GM23248 (cell line): ENCODE results near the gene YWHAG.

Source experiments
- EZH2 ChIP-seq: fragments of 200-600 bp; sonication (generic); IDR thresholded peaks from 2 replicates; pipeline ENCODE4 v1.6.1; 2018; ENCODE audit warnings: antibody characterized with exemption, mild to moderate bottlenecking; ENCODE audit not compliant: insufficient read depth, poor library complexity, severe bottlenecking
- EZH2phosphoT487 ChIP-seq: fragments of 200-600 bp; sonication (generic); IDR thresholded peaks from 2 replicates; pipeline ENCODE4 v1.6.1; 2018; ENCODE audit warnings: antibody characterized with exemption, moderate library complexity, mild to moderate bottlenecking, low read depth; ENCODE audit not compliant: insufficient read depth

DNA sequence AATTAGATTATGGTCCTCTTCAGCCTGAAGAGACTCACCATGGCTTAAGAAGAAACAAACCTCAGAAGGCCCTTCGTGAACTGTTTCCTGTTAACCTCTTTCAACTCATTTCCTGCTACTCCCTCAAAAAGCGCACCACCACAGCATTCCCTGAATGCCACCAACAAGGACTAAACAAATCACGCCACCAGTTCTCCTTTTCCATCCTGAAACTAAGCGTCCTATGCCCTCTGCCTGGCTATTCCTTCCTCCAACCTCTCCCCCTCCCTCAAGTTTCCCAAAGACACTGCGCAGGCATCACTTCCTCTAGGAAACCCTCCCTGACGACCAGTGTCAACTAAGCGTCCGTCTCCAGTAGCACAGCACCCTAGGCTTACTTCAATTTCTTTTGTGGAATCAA lies 12.0 kb downstream of the YWHAG start:
- TF ChIP-seq EZH2phosphoT487 (no peak), EZH2 (no peak)
